Stimulated activated CD8-positive, alpha-beta memory T cell treated with anti-CD3 and anti-CD28 coated beads, Interleukin-15, amount 100 ng/mL, for 24 hours (primary cell): Measurements from ENCODE around the gene BBX.
A peak's percentile ranks its signal among the peaks of the same experiment; 100 is the strongest.

Source experiments
- DNase-seq: peaks from one replicate; pipeline ENCODE4 v3.0.0-alpha.2; 2020; ENCODE audit warnings: low read depth

The BBX gene

GRCh38 chr3:107522510-107523288, at the start of gene BBX:
Gene BBX (plus strand): TSS chr3:107522962. CDS start chr3:107710461, 187,499 bp downstream.
- peak; percentile 66 for DNase-seq

- no peak for DNase-seq
These were observed 46.3 kb upstream of the BBX start for GRCh38 chr3:107476462-107476861.

DNA sequence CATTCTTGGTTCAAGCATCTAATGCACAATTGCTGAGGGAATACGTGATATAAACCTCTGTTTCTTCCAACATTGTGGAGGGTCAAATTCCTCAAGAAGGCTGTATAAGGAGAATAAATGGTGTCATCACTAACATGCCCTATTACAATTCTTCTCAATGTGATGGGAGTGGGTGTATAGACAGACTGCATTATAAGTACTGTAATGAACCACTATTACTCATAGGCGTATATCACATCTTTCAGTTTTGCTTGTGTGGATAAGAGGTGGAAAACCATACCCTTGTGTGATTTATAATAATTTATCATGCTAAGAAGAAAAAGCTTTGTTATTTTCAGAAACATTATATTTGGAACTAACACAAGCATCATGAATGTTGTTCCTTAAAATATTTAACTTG, 35.3 kb upstream of the BBX start:
- DNase-seq = no peak

DNA sequence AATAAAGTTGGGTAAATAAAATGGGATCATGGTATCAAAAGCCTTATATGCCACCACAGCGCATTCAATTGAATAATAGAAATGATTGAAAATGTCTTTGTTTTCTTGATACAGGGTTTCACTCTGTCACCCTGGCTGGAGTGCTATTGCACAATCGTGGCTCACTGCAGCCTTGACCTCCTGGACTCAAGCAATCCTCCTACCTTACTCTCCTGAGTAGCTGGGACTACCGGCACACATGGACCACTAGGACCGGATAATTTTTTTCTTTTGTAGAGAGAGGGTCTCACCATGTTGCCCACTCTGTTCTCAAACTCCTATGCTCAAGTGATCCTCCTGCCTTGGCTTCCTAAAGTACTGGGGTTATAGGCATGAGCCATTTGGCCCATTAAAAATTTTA, 33.8 kb upstream of the BBX start:
- no peak for DNase-seq

DNA sequence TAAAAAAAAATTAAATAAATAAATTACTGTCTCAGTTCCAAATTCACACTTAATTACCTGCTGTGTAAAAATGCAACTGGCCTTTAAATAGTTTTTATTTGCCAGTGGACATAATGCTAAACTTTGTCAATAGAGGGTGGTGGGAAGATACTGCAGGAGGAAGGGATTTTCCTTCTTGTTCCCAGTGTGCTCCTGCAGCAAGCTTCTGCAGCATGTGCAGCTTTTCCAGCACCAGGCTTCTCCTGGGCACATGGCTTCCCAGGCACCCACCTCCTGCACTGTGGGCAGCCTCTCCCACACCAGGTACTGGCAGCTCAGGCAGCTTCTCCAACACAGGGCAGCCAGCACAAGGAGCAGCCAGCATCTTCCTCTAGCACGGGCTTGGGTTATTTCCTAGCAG, 29.6 kb upstream of the BBX start:
- DNase-seq = no peak

DNA sequence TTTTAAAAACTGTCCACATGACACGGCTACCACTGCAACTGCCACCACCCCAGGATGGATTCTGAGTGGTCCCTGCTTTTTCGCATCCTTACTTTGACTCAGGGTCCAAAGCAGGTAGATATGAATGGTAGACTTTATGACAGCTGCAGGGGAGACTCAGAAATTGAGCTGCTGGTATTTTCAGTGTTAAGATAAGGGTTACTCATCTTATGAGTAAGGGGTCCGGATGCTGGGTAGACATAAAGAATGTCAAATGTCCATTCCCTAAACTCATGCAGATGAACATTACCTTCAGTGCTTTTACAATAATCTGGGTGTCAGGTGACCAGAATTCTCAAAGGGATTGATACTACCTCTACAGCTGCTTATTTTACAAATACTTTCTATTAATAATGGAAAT, 25.9 kb upstream of the BBX start:
- no peak for DNase-seq

- DNase-seq = no peak
These were observed 24.1 kb upstream of the BBX start for GRCh38 chr3:107498646-107499045.

DNA sequence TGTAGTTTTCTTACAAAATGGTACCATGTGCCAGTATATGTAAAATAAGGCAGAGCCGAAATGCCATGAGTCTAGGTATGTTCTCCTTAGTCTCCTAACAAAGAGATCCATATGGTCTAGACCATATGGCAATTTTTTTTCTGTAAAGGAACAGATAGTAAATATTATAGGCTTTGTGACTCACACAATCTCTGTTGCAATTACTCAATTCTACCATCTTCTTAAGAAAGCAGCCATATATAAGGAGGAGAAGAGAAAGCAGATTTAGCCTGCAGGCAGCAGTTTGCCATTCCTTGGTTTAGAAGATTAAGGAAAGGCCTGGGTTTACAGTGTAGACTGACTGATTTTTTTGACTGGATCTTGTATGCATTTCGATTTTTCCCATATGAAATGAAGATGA, 16.3 kb upstream of the BBX start:
- DNase-seq = no peak

- DNase-seq = no peak
These were observed 14.4 kb upstream of the BBX start for GRCh38 chr3:107508331-107508730.

- DNase-seq = no peak
These were observed 10.7 kb upstream of the BBX start for GRCh38 chr3:107512108-107512507.

DNA sequence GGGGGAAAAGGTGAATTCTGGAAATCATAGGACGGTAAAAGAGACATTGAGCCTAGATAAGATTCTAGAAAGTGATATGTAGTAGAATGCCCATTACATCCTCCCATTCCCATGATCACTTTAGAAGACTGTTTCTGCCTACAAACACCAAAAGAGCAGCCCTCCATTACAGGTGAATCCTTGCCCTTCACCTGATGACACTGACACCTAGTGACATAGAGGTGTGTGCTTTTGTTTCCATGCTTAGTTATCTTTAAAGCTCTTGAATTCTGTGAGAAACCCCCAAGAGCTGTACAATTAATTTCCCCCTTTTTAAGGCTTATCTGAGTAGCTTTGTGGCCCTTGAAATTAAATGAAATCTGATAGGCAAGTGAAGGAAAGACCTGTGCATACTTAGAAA, 8.3 kb upstream of the BBX start:
- no peak for DNase-seq

- DNase-seq = no peak
These were observed 6.3 kb upstream of the BBX start for GRCh38 chr3:107516475-107516874.

- DNase-seq = no peak
These were observed 2.2 kb upstream of the BBX start for GRCh38 chr3:107520535-107520934.

DNA sequence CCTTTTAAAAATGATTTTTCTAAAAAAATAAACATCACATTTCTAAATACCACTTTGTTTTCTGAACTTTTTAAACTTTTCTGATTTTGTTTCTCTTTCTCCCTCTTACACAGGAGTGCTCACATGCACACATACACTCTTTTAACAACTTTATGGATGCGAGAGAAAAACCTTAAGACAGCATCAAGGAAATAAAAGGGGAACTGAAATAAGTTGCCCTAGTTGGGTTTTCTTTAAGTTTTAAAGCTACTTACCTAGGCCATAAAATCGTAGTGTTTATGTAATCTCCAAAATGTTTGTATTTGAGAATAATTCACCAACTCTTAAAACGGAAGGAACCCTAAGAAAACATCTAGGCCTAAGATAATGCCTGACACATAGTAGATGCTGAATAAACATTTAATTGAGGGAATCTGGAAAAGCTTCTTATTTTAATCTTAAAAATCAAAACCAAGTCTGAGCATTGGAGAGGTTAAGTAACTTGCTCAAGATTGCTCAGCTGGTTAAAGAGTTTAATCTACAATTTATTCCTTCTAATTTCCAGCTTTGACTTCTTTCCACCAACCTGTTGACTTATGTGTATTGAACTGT, 1.2 kb upstream of the BBX start:
- DNase-seq = no peak

GRCh38 chr3:107523289-107523538, 452 bp downstream of the BBX start:
- no peak for DNase-seq

DNA sequence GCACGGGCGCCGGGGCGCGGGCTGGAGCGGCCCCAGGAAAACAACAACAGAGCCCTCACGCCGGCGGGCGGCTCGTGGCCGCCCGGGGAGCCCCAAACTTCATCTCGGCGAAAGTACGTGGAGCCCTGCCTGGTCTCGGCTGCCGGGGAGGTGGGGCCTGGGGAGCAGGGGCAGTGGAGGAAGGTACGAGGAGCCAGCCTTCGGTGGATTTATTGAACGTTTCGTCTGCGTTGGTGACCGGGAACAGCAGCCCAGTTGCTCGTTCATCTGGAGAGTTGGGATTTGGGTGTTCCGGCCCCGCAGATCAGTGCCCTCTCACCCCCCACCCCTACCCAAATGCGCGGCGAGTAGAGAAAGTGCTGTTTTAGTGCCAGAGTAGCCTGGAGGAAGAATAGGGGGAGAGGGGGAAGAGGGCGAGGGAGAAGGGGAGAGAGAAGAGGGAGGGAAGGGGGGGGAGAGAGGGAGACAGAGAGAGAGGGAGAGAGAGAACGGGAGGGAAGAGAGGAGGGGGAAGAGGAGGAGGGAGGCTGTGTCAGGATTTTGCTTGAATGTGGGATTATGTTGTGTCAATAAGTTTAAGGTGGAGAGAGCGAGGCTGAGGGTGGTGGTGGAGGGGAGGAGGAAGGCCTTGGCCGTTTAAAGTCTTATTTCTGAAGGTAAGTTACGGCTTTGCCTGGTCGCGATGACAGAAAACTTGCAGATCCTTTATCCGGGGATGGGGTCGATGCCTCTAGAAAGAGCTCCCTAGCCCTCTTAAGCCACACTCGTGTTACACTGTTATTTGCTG, 970 bp downstream of the BBX start:
- peak; percentile 25 for DNase-seq

- no peak for DNase-seq
These were observed 1.6 kb downstream of the BBX start for GRCh38 chr3:107524326-107524840.

DNA sequence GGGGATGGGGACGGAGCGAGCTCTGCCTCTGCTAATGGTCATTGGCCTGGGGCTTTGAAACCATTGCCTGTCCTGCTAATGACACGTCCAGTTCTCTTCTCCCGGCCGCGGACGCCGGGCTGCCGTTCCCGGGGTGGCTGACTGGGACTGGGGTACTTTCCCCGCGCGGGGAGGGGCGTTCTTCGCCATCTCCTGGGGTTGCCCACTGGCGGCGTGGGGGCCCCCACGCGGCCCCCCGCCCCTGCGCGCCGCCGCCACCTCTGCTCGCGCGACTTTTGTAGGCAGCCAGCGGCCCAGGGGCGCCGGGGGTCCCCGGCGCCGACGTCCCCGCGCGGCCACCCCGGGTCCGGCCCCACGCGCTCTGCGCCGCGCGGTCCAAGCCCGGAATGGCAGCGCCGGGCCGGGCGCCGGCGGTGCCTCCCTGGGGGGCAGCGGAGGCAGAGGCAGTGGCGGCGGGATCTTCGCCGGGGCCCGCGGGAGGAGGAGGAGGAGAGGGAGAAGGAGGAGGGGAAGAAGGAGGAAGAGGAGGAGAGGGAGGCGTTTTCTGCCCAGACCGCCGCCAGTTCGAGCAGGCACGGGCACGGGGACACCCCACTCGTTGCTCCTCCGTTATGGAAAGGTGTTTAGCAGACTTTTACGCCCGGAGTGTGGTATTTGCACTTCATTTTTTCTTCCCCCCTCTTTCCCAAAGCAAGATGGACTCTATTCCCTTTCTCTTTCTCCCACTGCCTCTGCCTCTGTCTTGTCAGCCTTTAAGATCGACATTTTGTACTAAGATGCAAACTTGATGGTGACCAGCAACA, 2.3 kb downstream of the BBX start:
- peak; percentile 2 for DNase-seq

GRCh38 chr3:107525644-107526305, 3.0 kb downstream of the BBX start:
- peak; percentile 6 for DNase-seq

- no peak for DNase-seq
These were observed 9.2 kb downstream of the BBX start for GRCh38 chr3:107531917-107532469.

GRCh38 chr3:107540857-107541256, 18.1 kb downstream of the BBX start:
- no peak for DNase-seq
